ENCODE data around the gene IGF2BP2.
"Not testable (repeated sequence)": the region's sequence is repeated elsewhere in the genome, so short reads cannot be mapped to it uniquely, and the experiment has no call there.

IGF2BP2 gene

DNA sequence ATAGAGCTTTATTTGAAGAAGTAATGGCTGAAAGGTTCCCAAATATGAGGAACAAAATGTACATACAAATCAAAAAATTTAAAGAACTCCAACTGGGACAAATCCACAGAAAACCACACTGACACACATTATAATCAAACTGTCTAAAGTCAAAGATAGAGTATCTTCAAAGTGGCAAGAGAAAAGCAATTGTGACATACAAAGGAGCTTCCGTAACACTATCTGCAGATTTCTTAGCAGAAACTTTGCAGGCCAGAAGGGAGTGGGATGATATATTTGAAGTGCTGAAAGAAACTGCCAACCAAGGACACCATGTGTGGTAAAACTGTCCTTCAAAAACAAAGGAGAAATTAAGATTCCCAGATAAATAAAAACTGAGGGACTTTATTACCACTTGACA lies 146.8 kb downstream of the IGF2BP2 start:
- no peaks in the 10 kb centered on the region for H3K4me1 ChIP-seq (ENCODE audit: control insufficient read depth in 1 of 2, insufficient read depth in 1 of 2, low read depth in 1 of 2, low read length in 1 of 2)
- H3K9me3 ChIP-seq: no peaks in the 10 kb centered on the region
- no peak overlapping the region for H3K27ac ChIP-seq
- no peak overlapping the region for H3K4me3 ChIP-seq (ENCODE audit: low read depth in 1 of 2, low read length in 1 of 2)
- H3K27me3 ChIP-seq: no peaks in the 10 kb centered on the region
- TF ChIP-seq CTCF (IDR thresholded peaks at IDR 0.05): no peak
- no peaks in the 10 kb centered on the region for H3K36me3 ChIP-seq

DNA sequence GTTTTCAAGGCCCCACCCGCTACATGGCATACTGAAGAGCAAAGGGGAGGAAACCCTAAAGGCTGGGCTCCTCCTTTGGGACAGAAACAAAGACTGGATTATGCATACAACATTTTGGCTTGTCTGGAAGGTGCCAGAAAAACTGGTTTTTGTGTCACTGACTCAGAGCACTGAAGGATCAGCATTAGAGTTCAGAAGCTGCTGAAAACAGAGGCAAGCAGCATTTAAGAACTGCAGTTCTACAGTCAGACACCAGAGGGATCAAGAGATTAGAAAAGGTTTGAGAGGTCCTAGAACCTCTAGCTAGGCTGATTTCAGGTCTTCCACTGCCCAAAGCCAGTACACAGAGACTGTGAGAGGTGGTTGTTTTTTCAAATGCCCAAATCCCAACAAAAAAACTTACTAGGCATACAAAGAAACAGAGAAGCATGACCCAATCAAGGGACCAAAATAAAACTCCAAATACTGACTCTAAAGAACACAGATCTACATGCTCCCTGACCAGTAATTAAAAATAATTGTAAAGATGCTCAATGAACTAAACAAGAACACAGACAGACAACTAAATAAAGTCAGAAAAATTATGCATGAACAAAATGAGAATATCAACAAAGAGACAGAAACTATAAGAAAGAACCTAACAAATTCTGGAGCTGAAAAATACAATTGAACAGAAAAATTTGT lies 147.6 kb downstream of the IGF2BP2 start:
- H3K4me3 ChIP-seq (ENCODE audit: low read depth in 1 of 2, low read length in 1 of 2): no peak overlapping the region

GRCh38 chr3:185667574-185667973 lies 157.3 kb downstream of the IGF2BP2 start:
- Histone ChIP-seq H3K27me3 (no peaks in the 10 kb centered on the region), H3K4me1 (ENCODE audit: control insufficient read depth in 1 of 2, insufficient read depth in 1 of 2, low read depth in 1 of 2, low read length in 1 of 2) (no peaks in the 10 kb centered on the region), H3K4me3 (ENCODE audit: low read depth in 1 of 2, low read length in 1 of 2) (no peak overlapping the region), H3K9me3 (no peaks in the 10 kb centered on the region), H3K27ac (no peak overlapping the region), H3K36me3 (no peaks in the 10 kb centered on the region)
- no peak for TF ChIP-seq CTCF (IDR thresholded peaks at IDR 0.05)

More for the DNA sequence above, 147.6 kb downstream of the IGF2BP2 start:
- H3K4me1 ChIP-seq (ENCODE audit: control insufficient read depth in 1 of 2, insufficient read depth in 1 of 2, low read depth in 1 of 2, low read length in 1 of 2): no peaks in the 10 kb centered on the region
- no peak overlapping the region for H3K27ac ChIP-seq
- no peaks in the 10 kb centered on the region for H3K36me3 ChIP-seq
- no peaks in the 10 kb centered on the region for H3K27me3 ChIP-seq
- H3K9me3 ChIP-seq: no peaks in the 10 kb centered on the region
- no peak for TF ChIP-seq CTCF (IDR thresholded peaks at IDR 0.05)

DNA sequence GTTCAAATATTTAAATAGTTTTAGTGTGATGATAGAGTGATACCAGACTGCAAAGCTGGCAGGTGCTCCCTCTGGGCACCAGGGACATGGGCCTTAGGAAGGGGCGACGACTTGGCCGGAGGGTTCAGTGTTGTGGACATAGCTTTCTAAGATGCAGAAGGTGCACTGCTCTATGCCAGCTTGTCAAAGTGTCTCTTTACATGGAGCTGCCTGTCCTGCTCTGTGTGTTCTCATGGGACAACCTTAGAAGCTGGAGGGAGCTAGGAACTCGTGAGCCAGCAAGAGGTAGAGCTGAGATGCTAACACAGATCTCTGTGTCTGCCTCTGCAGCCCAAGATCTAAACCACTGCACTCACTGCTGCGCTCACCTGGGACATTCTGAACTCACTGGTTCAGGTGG lies 160.9 kb downstream of the IGF2BP2 start:
- Histone ChIP-seq H3K4me1 (ENCODE audit: control insufficient read depth in 1 of 2, insufficient read depth in 1 of 2, low read depth in 1 of 2, low read length in 1 of 2) (no peaks in the 10 kb centered on the region), H3K36me3 (no peaks in the 10 kb centered on the region), H3K27me3 (no peaks in the 10 kb centered on the region), H3K9me3 (no peaks in the 10 kb centered on the region), H3K4me3 (ENCODE audit: low read depth in 1 of 2, low read length in 1 of 2) (no peak overlapping the region), H3K27ac (no peak overlapping the region)
- TF ChIP-seq CTCF (IDR thresholded peaks at IDR 0.05): no peak

- no peak for TF ChIP-seq CTCF (IDR thresholded peaks at IDR 0.05)
- H3K4me1 ChIP-seq (ENCODE audit: control insufficient read depth in 1 of 2, insufficient read depth in 1 of 2, low read depth in 1 of 2, low read length in 1 of 2): no peaks in the 10 kb centered on the region
- H3K27me3 ChIP-seq: no peaks in the 10 kb centered on the region
- no peaks in the 10 kb centered on the region for H3K36me3 ChIP-seq
- H3K9me3 ChIP-seq: no peaks in the 10 kb centered on the region
- H3K4me3 ChIP-seq (ENCODE audit: low read depth in 1 of 2, low read length in 1 of 2): no peak overlapping the region
- H3K27ac ChIP-seq: no peak overlapping the region
These were observed 163.1 kb downstream of the IGF2BP2 start for GRCh38 chr3:185661772-185662171.

GRCh38 chr3:185661296-185661695 lies 163.5 kb downstream of the IGF2BP2 start:
- not testable (repeated sequence) for H3K4me3 ChIP-seq (ENCODE audit: low read depth in 1 of 2, low read length in 1 of 2); H3K27ac ChIP-seq; H3K36me3 ChIP-seq; H3K9me3 ChIP-seq; H3K27me3 ChIP-seq; H3K4me1 ChIP-seq (ENCODE audit: control insufficient read depth in 1 of 2, insufficient read depth in 1 of 2, low read depth in 1 of 2, low read length in 1 of 2)

Data from neutrophil (primary cell).